ES-I3 (cell line): ENCODE data around the gene AOPEP.

Source experiments
- H3K36me3 ChIP-seq: 2 replicates; pipeline ENCODE4 v1.6.1; 2013; ENCODE audit warnings: mild to moderate bottlenecking, low read length, control low read depth, moderate library complexity; ENCODE audit not compliant: insufficient read depth
- H3K4me1 ChIP-seq: 2 replicates; pipeline ENCODE4 v1.6.1; 2013; ENCODE audit warnings: mild to moderate bottlenecking, control low read depth, low read length; ENCODE audit not compliant: insufficient read depth
- H3K9ac ChIP-seq: 2 replicates; pipeline ENCODE4 v1.6.1; 2013; ENCODE audit warnings: low read depth, mild to moderate bottlenecking, low read length, moderate library complexity
- H3K9me3 ChIP-seq: 2 replicates; pipeline ENCODE4 v1.6.1; 2013; ENCODE audit warnings: mild to moderate bottlenecking, low read length, moderate library complexity; ENCODE audit not compliant: control insufficient read depth, insufficient read depth

Gene AOPEP

DNA sequence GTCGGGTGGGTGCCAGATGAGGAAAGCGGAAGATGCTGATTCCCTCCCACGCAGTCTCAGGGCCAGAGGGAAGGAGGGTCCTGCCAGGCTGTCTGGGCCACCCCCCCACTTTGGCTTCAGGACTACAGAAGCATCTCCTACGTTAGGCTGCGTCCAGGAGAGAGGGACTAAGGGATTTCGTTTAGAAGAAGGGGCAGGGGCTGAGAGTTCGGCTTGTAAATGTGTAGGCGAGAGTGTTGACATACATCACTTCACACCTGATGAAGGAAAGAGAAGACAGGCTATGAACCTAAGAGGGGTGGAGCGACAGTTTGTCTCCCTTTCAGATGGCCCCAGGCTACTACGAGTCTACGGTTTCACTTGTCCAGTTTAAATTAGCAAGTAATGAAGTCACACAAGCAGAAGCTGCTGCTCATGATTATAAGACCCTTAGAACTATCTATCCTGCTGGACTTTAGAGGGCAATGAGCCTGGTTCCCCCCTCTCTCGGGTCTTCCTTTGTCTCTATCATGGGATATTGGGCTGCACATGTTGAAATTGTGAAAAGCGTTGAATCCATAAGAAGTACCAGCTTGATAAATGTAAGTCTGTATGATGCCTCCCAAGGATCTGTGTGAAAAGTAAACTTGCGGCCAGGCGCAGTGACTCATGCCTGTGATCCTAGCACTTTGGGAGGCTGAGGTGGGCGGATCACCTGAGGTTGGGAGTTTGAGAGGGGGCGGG, 193.0 kb downstream of the AOPEP start:
- peaks cover 47% of the 10 kb centered on the region for H3K4me1 ChIP-seq
- H3K36me3 ChIP-seq, result no peaks in the 10 kb centered on the region
- no peaks in the 10 kb centered on the region for H3K9me3 ChIP-seq
- H3K9ac ChIP-seq, result no peak overlapping the region

DNA sequence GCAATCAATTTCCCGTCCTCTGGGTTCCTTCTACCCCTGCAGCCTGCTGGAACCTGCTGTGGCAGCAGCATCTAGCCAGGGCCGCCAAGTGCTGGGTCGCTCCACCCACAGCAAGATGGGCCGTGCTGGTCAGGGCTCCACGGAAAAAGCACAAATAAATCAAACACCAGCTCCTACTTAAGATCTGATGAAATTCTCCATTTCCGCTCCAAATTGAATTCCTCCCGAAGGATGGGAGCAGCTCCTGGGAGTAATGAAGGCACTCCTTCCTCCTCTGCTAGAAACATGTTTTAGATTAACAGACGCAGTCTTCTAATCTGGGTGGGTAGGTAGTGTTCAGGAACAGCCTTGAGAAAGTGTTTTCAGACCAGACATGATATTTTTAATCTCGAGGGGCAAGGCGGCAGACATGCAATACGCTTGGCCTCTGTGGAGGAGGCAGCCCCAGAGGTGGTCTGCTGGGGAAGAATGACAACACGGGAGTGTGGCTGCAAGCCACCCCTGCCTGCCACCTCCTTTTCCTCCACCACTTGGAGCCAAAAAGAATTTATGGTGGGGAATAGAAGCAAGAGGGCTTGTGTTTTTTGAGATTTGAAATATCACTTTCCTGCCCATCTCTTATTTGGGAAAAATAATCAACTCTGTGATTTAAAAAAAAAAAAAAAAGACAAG, 194.1 kb downstream of the AOPEP start:
- H3K9ac ChIP-seq, result no peak overlapping the region
- peaks cover 43% of the 10 kb centered on the region for H3K4me1 ChIP-seq

GRCh38 chr9:94921092-94921471, 194.6 kb downstream of the AOPEP start:
- Histone ChIP-seq H3K9ac (no peak overlapping the region), H3K4me1 (peaks cover 41% of the 10 kb centered on the region)

More for the DNA sequence above, 194.1 kb downstream of the AOPEP start:
- H3K9me3 ChIP-seq, result no peaks in the 10 kb centered on the region
- H3K36me3 ChIP-seq, result no peaks in the 10 kb centered on the region

GRCh38 chr9:94921656-94922055, 195.2 kb downstream of the AOPEP start:
- H3K9ac ChIP-seq, result no peak overlapping the region
- H3K4me1 ChIP-seq, result peaks cover 41% of the 10 kb centered on the region

More at GRCh38 chr9:94921092-94921471, 194.6 kb downstream of the AOPEP start:
- H3K9me3 ChIP-seq, result no peaks in the 10 kb centered on the region
- H3K36me3 ChIP-seq, result no peaks in the 10 kb centered on the region

GRCh38 chr9:94922098-94922607, 195.7 kb downstream of the AOPEP start:
- Histone ChIP-seq H3K36me3 (no peaks in the 10 kb centered on the region), H3K4me1 (peaks cover 37% of the 10 kb centered on the region), H3K9me3 (no peaks in the 10 kb centered on the region), H3K9ac (no peak overlapping the region)

More at GRCh38 chr9:94921656-94922055, 195.2 kb downstream of the AOPEP start:
- H3K9me3 ChIP-seq, result no peaks in the 10 kb centered on the region
- H3K36me3 ChIP-seq, result no peaks in the 10 kb centered on the region

DNA sequence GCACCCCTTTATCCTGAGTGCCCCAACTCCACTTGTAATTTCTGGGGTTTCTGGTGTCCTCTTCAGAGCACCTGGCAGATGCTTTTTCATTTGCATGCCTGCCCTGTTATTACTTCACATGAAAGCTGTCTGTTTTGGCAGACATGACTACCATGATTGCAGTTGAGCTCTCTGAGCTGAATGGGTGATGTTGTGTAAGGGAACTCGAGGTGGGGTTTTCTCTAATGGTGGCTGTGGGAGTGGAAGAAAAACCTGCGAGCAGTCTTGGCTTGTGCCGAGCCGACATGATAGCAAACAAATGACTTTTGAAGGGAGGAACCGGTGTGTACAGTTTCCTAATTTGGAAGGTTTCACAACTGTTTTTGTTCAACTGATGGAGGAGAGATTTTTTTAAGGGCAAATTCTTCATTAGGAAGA, 196.2 kb downstream of the AOPEP start:
- peaks cover 36% of the 10 kb centered on the region for H3K4me1 ChIP-seq
- H3K9ac ChIP-seq, result no peak overlapping the region; the same call in 1 of the 2 replicates
- no peaks in the 10 kb centered on the region for H3K36me3 ChIP-seq
- no peaks in the 10 kb centered on the region for H3K9me3 ChIP-seq

GRCh38 chr9:94923326-94924089, 197.0 kb downstream of the AOPEP start:
- peaks cover 36% of the 10 kb centered on the region for H3K4me1 ChIP-seq
- no peaks in the 10 kb centered on the region for H3K36me3 ChIP-seq
- H3K9me3 ChIP-seq, result no peaks in the 10 kb centered on the region
- no peak overlapping the region for H3K9ac ChIP-seq

- Histone ChIP-seq H3K9ac (no peak overlapping the region), H3K36me3 (no peaks in the 10 kb centered on the region), H3K4me1 (peaks cover 22% of the 10 kb centered on the region), H3K9me3 (no peaks in the 10 kb centered on the region)
Observed at GRCh38 chr9:94925751-94926430, 199.4 kb downstream of the AOPEP start.

DNA sequence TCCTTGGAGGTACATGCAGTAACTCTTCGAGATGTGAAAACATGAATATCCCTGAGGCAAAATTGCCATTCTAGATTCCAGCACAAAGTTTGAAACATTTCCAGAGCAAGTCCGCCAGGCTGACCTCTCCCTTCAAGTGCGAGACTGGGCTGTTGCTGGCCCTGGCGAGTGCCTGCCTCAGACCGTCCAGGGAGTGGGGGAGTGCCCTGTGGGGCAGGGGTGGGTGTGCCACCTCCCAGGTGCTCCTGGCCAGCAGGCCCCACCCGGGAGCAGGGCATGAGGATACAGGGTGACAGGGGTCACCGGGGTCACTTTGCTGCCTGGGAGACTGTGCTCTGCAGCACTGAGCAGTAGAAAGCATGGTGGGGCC, 199.9 kb downstream of the AOPEP start:
- peaks cover 18% of the 10 kb centered on the region for H3K4me1 ChIP-seq
- no peaks in the 10 kb centered on the region for H3K9me3 ChIP-seq
- H3K9ac ChIP-seq, result no peak overlapping the region
- no peaks in the 10 kb centered on the region for H3K36me3 ChIP-seq

DNA sequence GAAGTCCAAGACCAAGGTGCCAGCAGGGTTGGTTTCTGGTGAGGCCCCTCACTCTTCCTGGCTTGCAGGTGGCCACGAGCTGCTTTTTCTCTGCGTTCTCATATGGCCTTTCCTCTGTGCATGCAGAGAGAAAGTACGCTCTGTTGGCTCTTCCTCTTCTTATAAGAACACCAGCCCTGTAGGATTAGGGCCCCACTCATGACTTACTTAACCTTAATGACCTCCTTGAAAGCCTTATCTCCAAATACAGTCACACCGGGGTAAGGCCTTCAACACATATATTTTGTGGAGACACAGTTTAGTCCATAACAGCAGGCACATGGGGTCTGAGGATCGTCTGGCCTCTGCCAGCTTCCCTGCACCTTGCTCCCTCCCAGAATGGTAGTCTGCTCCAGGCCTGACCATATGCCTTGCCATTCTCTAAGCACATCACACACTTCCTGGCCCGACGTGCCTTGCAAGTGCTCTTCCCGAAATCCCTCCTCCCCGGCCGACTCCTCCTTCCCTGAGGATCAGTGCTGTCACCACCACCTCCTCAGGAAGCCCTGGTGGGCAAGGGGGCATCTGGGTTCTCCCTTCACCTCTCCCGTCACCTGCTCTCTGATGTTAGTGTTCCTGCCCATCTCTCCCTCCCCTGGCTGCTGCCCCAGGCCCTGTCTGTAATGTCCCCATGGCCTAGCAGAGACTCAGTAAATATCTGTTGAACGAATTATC, 200.7 kb downstream of the AOPEP start:
- H3K4me1 ChIP-seq, result peaks cover 10% of the 10 kb centered on the region
- no peak overlapping the region for H3K9ac ChIP-seq
- no peaks in the 10 kb centered on the region for H3K36me3 ChIP-seq
- no peaks in the 10 kb centered on the region for H3K9me3 ChIP-seq

DNA sequence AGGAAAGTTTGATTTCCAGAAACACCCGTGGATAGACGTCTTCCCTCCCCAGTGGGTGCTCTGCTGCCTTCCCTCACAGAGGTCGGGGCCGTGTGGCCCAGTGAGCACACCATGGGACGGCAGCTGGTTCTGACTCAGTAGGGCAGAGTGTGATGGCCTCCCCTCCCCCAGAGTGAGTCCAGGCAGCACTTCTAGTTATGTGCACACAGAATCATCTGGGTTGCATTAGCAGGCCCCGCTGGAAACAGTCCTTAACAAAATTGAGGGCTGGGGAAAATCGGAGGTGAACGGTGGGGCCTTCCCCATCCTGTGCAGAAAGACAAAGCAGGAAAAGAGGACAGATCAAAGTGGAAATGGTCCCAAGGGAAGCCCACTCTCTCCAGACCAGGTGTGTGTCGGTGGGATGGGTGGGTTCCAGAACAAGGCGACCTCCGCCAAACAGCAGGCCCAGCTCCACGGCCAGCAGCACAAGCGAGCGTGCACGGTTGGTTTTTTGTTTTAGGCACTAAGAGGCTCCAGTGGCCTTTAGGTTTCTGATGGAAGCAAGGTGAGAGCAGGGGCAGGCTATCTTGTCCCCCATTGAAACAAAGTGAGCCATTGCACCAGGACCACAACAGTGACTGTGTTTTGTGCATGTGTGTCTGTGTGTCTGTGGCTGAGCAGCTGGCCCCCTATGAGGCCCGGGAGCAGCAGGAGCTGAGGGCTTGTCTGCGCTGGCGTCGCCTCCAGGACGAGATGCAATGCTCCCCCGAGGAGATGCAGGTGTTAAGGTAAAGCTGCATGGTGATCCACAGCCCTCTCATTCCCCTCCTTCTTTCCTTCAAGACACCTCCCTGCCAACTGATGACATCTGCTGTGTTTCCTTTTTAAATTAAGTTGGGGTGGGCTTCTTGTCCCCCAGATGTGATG, 201.5 kb downstream of the AOPEP start:
- Histone ChIP-seq H3K9ac (no peak overlapping the region), H3K9me3 (no peaks in the 10 kb centered on the region), H3K36me3 (no peaks in the 10 kb centered on the region), H3K4me1 (peaks cover 2% of the 10 kb centered on the region; the same call in 1 of the 2 replicates)

GRCh38 chr9:94928691-94929368, 202.3 kb downstream of the AOPEP start:
- no peaks in the 10 kb centered on the region for H3K9me3 ChIP-seq
- H3K9ac ChIP-seq, result no peak overlapping the region
- H3K4me1 ChIP-seq, result no peaks in the 10 kb centered on the region
- H3K36me3 ChIP-seq, result no peaks in the 10 kb centered on the region
